ENCODE results near the gene RNF225.
A peak's percentile ranks its signal among the peaks of the same experiment; 100 is the strongest.

Gene RNF225

DNA sequence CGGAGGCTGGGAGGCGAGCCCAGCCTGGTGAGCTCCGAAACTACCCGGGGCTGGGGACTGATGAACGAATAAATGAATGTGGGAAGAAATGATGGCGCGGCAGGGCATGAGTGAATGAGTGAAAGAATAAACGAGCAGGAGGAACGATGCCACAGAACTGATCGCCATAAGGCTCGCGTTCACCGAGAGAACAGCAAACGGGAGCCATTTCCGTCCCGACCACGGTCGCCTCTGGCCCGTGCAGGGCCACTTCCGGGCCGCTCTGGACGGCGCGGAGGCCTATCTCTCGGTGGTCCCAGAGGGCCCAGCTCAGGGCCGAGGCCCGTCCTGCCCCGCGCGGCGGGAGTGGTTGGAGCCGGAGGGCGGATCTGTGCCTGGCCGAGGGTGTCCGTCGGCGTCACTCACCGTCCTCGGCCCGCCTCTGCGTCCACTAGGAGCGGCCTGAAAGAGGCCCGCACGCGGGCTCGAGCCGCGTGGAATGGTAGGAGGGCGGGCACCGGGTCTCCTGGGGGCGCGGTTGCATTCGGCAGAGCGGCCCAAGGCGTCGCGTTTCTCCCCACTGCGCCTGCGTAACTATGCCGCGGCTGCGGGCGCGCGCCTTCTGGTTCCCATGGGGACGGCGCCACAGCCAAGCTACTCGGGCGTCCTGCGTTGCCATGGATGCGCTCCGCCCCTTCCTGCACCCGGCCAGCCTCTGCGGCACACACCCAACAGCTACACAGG is 33.0 kb upstream of the RNF225 start, which contains the start of gene ZNF497:
Gene ZNF497 (minus strand): TSS at position 480 of the 723 bp plus-strand sequence. CDS start 5,116 bp downstream, outside the sequence.
- H3K27ac ChIP-seq, result peak within 1 kb of the TSS; percentile 97
- CTCF ChIA-PET, result interaction anchor here (0.5 to 1.0 kb wide), 3 partner anchors 9 to 46 kb away, joined by 3 to 4 read pairs (median 3); partner anchors contain the start of gene ZNF584
- TF ChIP-seq CTCF (conservative IDR thresholded peaks at IDR 0.05; ENCODE audit: low read depth), result no peak
- peak; percentile 97 for DNase-seq (ENCODE audit: low spot score)
- POLR2A ChIA-PET (ENCODE audit: low non-redundant PET), result interaction anchor here (0.9 to 1.3 kb wide), 5 partner anchors 9 to 181 kb away, joined by 3 to 5 read pairs (median 4); partner anchors contain the start of genes TRIM28 and ZSCAN22

DNA sequence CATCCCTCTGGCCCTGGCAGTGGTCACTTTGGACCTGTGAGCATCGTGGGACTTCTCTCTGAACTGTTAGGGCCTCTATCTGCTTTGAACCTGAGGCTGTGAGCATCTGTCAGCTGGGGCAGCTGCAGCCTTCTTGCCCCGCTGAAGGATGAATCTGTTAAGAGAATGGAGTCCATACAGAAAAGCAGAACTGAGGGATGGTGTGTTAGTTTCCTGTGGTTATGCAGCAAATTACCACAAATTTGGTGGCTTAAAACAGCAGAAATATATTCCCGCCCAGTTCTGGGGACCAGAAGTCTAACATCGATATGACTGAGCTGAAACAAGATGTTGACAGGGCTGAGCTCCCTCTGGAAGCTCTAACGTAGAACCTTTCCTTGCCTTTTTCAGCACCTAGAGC is 31.3 kb upstream of the RNF225 start:
- no peak for TF ChIP-seq CTCF (conservative IDR thresholded peaks at IDR 0.05; ENCODE audit: low read depth)
- DNase-seq (ENCODE audit: low spot score), result no peak
- POLR2A ChIA-PET (ENCODE audit: low non-redundant PET), result no interaction called here
- CTCF ChIA-PET, result no interaction called here
- peak overlapping the region; percentile 97 for H3K27ac ChIP-seq

DNA sequence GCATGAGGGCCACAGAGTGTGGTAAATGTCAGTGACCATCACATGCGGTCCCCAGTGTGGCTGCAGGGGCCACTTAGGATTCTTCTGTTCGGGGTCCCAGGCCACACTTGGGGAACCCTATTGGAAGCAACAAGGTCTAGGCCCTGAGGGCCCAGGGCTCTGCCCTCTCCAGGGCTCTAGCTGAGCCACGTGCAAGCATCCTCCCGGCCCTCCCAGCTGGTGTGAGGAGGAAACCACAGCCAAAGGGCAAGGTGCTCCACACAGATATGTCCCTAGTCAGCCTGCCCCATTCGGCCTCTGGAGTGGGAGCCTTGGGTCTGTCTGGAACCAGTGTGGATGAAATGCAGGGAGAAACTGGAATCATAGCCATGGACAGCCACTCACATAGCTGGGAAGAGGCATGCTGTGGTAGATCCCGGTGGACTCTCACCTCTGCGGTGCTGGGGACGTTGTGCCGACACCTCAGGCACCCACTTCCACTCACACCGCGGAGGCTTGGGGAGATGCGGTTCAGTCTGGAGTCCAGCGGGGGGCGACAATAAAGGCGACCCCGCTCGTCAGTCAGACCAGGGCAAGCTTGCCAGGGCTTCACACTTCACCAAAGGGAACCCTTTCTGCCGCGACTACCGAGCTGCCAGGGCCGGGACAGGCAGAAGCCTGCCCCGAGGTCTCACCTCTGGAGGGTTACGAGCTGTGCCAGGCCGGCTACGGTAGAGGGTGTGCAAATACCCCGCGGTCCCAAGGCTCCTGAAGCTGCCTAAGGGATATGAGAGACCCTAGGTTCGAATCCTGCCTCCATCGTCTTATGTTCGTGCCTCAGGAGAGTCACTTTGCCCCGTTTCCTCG is 28.6 kb upstream of the RNF225 start:
- DNase-seq (ENCODE audit: low spot score), result no peak
- H3K27ac ChIP-seq, result no peak overlapping the region
- TF ChIP-seq CTCF (conservative IDR thresholded peaks at IDR 0.05; ENCODE audit: low read depth), result no peak
- ChIA-PET CTCF (no interaction called here), POLR2A (ENCODE audit: low non-redundant PET) (no interaction called here)

- no peak for DNase-seq (ENCODE audit: low spot score)
- no peak for TF ChIP-seq CTCF (conservative IDR thresholded peaks at IDR 0.05; ENCODE audit: low read depth)
- ChIA-PET CTCF (no interaction called here), POLR2A (ENCODE audit: low non-redundant PET) (no interaction called here)
- H3K27ac ChIP-seq, result no peak overlapping the region
Measured at GRCh38 chr19:58367698-58368454, 27.6 kb upstream of the RNF225 start.

DNA sequence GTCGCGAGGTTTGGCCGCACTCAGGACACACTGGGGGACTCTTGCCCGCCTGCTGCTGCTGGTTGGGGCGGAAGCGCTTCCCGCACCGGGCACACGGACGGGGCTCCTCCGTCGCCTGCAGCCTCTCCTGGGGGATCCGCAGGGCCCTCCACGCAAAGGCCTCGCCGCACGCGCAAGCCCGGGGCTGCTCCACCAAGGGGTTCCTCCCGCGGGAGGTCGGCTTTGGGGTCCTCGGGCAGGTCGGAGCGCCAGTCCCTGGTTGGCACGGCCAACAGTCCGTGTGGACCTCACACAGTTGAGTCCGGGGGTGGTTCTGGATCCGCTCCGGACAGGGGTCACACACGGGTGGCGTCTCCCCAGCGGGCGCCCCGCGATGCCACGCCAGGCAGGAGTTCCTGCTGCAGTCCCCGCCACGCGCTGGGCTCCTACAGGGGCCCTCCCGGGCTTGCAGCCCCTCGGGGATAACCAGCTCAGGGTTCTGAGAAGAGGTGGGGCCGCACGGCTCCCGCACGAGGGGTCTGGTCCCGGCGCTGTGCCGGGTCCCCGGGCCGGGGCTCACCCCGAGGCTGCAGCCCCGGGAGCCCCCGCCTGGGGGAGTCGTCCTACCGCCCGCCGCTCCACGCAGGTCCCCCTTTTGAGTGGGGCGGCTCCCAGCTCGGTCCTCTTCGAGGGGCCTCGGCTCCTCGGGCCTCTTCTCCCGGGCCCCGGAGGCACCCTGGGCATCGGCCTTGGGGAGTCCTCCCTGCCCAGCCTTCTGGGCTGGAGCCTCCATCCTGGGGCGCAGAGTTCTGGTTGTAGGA is 26.7 kb upstream of the RNF225 start:
- TF ChIP-seq CTCF (conservative IDR thresholded peaks at IDR 0.05; ENCODE audit: low read depth), result no peak
- H3K27ac ChIP-seq, result no peak overlapping the region
- ChIA-PET CTCF (no interaction called here), POLR2A (ENCODE audit: low non-redundant PET) (interaction anchor here (1.1 kb wide), 1 partner anchor 42 kb away, joined by 3 read pairs; the partner anchor contains the start of gene ZSCAN22)
- DNase-seq (ENCODE audit: low spot score), result no peak
